Fibroblast of the aortic adventitia (primary cell): ENCODE results near the gene BBS9. TPM values are rescaled to one million over a fixed set of nuclear protein-coding genes. Genes with fewer than 3 reads are reported as not detected.

Experiments used
- DNase-seq: peaks from one replicate; pipeline ENCODE4 v3.0.0-alpha.2; 2010; ENCODE audit warnings: low read depth
- H3K4me3 ChIP-seq: 2 replicates; pipeline ENCODE4 v1.5.1; 2011; ENCODE audit warnings: low read depth, mild to moderate bottlenecking, control low read depth, low read length, moderate library complexity
- total RNA-seq: library from RNA; depleted of rRNA; stranded (reverse); fragments of >200 nt; gene quantifications from 2 replicates; pipeline ENCODE4 v1.2.3, GENCODE V29; 2012; ENCODE audit warnings: low replicate concordance
- TF ChIP-seq, protein P1 (sequence below): IDR thresholded peaks from 2 replicates; pipeline ENCODE4 v1.5.1; 2011; ENCODE audit warnings: mild to moderate bottlenecking, low read length, control low read depth, inconsistent platforms; ENCODE audit not compliant: insufficient read depth

Gene BBS9
- total RNA-seq, 1 donor: 26.8 TPM

- TF ChIP-seq, protein P1, sequence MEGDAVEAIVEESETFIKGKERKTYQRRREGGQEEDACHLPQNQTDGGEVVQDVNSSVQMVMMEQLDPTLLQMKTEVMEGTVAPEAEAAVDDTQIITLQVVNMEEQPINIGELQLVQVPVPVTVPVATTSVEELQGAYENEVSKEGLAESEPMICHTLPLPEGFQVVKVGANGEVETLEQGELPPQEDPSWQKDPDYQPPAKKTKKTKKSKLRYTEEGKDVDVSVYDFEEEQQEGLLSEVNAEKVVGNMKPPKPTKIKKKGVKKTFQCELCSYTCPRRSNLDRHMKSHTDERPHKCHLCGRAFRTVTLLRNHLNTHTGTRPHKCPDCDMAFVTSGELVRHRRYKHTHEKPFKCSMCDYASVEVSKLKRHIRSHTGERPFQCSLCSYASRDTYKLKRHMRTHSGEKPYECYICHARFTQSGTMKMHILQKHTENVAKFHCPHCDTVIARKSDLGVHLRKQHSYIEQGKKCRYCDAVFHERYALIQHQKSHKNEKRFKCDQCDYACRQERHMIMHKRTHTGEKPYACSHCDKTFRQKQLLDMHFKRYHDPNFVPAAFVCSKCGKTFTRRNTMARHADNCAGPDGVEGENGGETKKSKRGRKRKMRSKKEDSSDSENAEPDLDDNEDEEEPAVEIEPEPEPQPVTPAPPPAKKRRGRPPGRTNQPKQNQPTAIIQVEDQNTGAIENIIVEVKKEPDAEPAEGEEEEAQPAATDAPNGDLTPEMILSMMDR: no peak
- no peak overlapping the region for H3K4me3 ChIP-seq
- peak; percentile 38 for DNase-seq
Observed at GRCh38 chr7:33500703-33501701, 371.6 kb downstream of the BBS9 start.

DNA sequence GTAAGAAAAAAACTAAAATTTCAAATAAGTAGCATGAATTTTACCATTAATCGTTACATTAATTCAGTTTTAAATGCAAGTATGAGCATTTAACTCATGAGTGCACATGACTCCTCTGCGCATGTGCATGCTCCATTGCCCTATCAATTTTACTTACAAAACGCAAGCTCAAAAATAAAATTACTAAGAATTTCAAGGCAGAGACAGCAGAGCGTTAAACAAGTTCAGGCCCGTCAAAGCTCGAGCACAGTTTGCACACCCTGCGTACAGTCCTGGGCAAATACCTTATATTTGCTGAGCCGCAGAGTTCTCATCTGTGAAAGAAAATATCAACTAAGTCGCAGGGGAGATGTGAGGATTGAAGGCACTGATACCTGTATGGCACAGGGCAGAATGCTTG lies 373.6 kb downstream of the BBS9 start:
- no peak for DNase-seq
- TF ChIP-seq, protein P1: no peak
- no peak overlapping the region for H3K4me3 ChIP-seq

- TF ChIP-seq, protein P1: no peak
Observed at GRCh38 chr7:33503736-33504135, 374.4 kb downstream of the BBS9 start.

DNA sequence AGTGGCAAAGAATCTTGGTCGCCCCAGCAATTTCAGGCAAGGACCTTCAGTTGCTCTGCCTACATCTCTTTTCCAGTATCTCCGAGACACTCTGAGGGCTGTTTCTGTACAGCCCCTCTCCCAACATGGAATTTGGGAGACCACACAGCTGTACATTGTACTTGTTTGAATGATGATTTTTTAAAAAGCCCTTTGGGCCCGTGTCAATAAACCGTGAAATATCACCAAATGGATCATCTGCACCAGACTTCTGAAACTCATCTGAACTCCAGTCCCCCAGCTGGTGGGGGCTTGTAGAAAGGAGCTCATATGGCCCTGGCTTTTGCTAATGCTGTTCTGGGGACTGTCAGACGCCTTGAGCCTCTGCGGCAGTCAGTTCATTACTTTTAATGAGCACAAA lies 374.9 kb downstream of the BBS9 start:
- no peak overlapping the region for H3K4me3 ChIP-seq
- TF ChIP-seq, protein P1: no peak
- DNase-seq: no peak

More at GRCh38 chr7:33503736-33504135, 374.4 kb downstream of the BBS9 start:
- DNase-seq: no peak
- H3K4me3 ChIP-seq: no peak overlapping the region

DNA sequence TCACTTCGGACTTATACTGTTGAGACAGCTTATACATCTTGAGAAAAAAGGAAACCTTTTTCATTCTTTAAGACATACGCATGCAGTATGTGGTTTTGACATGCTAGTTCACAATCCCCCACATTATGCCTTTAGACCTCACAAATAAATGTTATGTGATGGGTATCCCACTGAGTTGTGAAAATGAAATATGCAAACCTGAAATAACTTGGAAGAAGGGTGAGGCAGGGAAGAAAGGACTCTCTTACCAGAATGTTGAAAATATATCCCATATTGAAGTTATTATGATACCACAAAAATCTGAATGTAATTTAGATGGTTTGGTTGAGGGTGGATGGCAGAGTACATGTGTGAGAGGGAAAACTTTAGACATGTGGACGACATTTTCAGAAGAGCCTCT lies 379.8 kb downstream of the BBS9 start:
- H3K4me3 ChIP-seq: no peak overlapping the region
- no peak for DNase-seq
- TF ChIP-seq, protein P1: no peak

GRCh38 chr7:33511778-33512177 lies 382.4 kb downstream of the BBS9 start:
- H3K4me3 ChIP-seq: no peak overlapping the region
- TF ChIP-seq, protein P1: no peak
- no peak for DNase-seq
